Heart right ventricle (tissue), 16 donors: ENCODE data around the gene KHDRBS2. TPM values are rescaled to one million over a fixed set of nuclear protein-coding genes. Genes with fewer than 3 reads are reported as not detected.
A peak's percentile ranks its signal among the peaks of the same experiment; 100 is the strongest.

Experiments
- ATAC-seq, 8 donors: fragments of 200-7000 bp; cut with Tn5 transposase; one replicate each; pipeline ENCODE4 v1.9.1; 2020; ENCODE audit warnings: mild to moderate bottlenecking in 8 of 8, moderate library complexity in 8 of 8, moderate number of reproducible peaks in 1 of 8
- DNase-seq, 2 donors: peaks; one replicate each; pipeline ENCODE4 v3.0.0-alpha.2; 2020
- H3K27ac ChIP-seq, 10 donors: fragments of 200-600 bp; sonication (generic) in 2 of 10; one replicate each; pipeline versions ENCODE4 v1.5.0 to v1.8.0; 2020 to 2022; ENCODE audit warnings: mild to moderate bottlenecking in 3 of 10
- H3K27me3 ChIP-seq, 7 donors: fragments of 200-600 bp; one replicate each; pipeline ENCODE4 v1.8.0; 2021 to 2022; ENCODE audit warnings: mild to moderate bottlenecking in 2 of 7
- H3K36me3 ChIP-seq, 9 donors: fragments of 200-600 bp; sonication (generic) in 1 of 9; one replicate each; pipeline versions ENCODE4 v1.5.0 to v1.8.0; 2020 to 2022; ENCODE audit warnings: mild to moderate bottlenecking in 2 of 9
- H3K4me1 ChIP-seq, 9 donors: fragments of 200-600 bp; sonication (generic) in 1 of 9; one replicate each; pipeline versions ENCODE4 v1.5.0 to v1.8.0; 2020 to 2022; ENCODE audit warnings: mild to moderate bottlenecking in 4 of 9
- H3K4me3 ChIP-seq, 10 donors: fragments of 200-600 bp; sonication (generic) in 2 of 10; one replicate each; pipeline versions ENCODE4 v1.5.0 to v1.8.0; 2020 to 2022; ENCODE audit warnings: mild to moderate bottlenecking in 7 of 10, moderate library complexity in 2 of 10
- H3K9me3 ChIP-seq, 11 donors: fragments of 200-600 bp in 10 of 11; sonication (generic) in 2 of 11; one replicate each; pipeline versions ENCODE4 v1.5.0 to v1.8.0; 2013 to 2022; ENCODE audit warnings: mild to moderate bottlenecking in 2 of 11, control low read depth in 1 of 11, moderate library complexity in 1 of 11
- CTCF ChIP-seq, 9 donors: fragments of 200-600 bp; sonication (generic) in 2 of 9; IDR thresholded peaks; one replicate each; pipeline versions ENCODE4 v1.5.0 to v1.8.0; 2021 to 2022; ENCODE audit warnings: antibody characterized with exemption in 9 of 9, mild to moderate bottlenecking in 5 of 9, moderate library complexity in 1 of 9
- WGBS, 2 donors: extraction: QIAGEN DNeasy Blood & Tissue Kit; methylation state at CpG; one replicate each; pipeline ENCODE4 v1.1.7; 2013; ENCODE audit warnings: inconsistent platforms in 1 of 2; 5-methylcytosine and 5-hydroxymethylcytosine counted together
- intact Hi-C, 10 donors: fragments of 100-400 bp; cut with DNase I; formaldehyde crosslinking; loops; one replicate each; pipeline versions ENCODE4 v1.11.1 to v1.14.2; 2022
- polyA plus RNA-seq, 2 donors: library from polyadenylated mRNA; stranded (reverse); fragments of 200-250 nt; gene quantifications; one replicate each; pipeline ENCODE4 v1.2.3, GENCODE V29; 2013
- total RNA-seq, 10 donors: library from RNA; stranded (reverse); fragmentation: NEBNext Ultra II Directional in 3 of 10; extraction: Animal tissue kit (Norgen Biotek cat#: 25700) in 3 of 10; gene quantifications; one replicate each; pipeline versions ENCODE4 v1.2.1 to v1.2.4, GENCODE V29; 2021 to 2023
- donor health status: Arrhythmogenic right ventricular cardiomyopathy.
- donor health status: ischemic (EF 13 %, LVEDD 7.1; RV severe dilation, severe dysfunction).
- donor health status: healthy with polysubstance abuse.
- donor health status: DM: no; HTN: yes; CAD: no.
- donor health status: DM: no; HTN: no; CAD: no.
- donor health status: ischemic (EF 25% LVEDD 6.9; RV normal size, moderate dysfunction).
- donor health status: ischemic (EF 25% LVEDD 5.7; RV mildly dilated, moderate dysfunction).
- donor health status: healthy.
- donor health status: DM: yes; HTN: yes; CAD: no.
- donor health status: Ischemic cardiomyopathy.
- donor health status: ischemic (EF 35%, LVEDD 5.7; RV mildly dilated, moderate dysfunction).
- donor health status: nonischemic (EF 11% LVEDD 7.7; RV severe dilation, severe dysfunction).
- donor health status: DM: yes; HTN: yes; CAD: no.
- donor health status: PGD.
- donor health status: ischemic (EF 29% LVEDD 5.4; RV normal size, mild dysfunction).
- donor health status: nonischemic (EF 23%, LVEDD 6.1; RV moderate dilation, normal function).

The KHDRBS2 gene
- total and polyA plus RNA-seq, 12 donors, result 0.09 to 0.15 (median 0.14) TPM; not detected in 9

- Histone ChIP-seq H3K4me3 (peak overlapping the region in 9 of 10 donors; percentile 16 to 53 (median 39)), H3K27me3 (peaks cover 0 to 51% (median 28%) of the 10 kb centered on the region in 7 donors), H3K36me3 (no peaks in the 10 kb centered on the region), H3K4me1 (peaks cover 0 to 20% (median 0%) of the 10 kb centered on the region in 9 donors), H3K9me3 (no peaks in the 10 kb centered on the region), H3K27ac (no peak overlapping the region)
- 3% methylated on average over 13 of the region's 13 CpGs for WGBS, 2 donors
- TF ChIP-seq CTCF (IDR thresholded peaks at IDR 0.05), result no peak
- intact Hi-C loops, result no loop called here
- ATAC-seq (no peak), DNase-seq (no peak)
These were observed 432 bp upstream of the KHDRBS2 start for GRCh38 chr6:62286470-62286843.

- H3K4me3 ChIP-seq, result no peak overlapping the region
- ATAC-seq, result no peak
- 42 to 50% methylated on average over 2 of the region's 2 CpGs for WGBS, 2 donors
These were observed 1.3 kb downstream of the KHDRBS2 start for GRCh38 chr6:62284725-62285124.

GRCh38 chr6:62283796-62284411, 2.1 kb downstream of the KHDRBS2 start:
- intact Hi-C loops, result no loop called here
- no peak for ATAC-seq
- Histone ChIP-seq H3K27ac (no peak overlapping the region), H3K27me3 (peaks cover 0 to 51% (median 28%) of the 10 kb centered on the region in 7 donors), H3K9me3 (no peaks in the 10 kb centered on the region), H3K36me3 (no peaks in the 10 kb centered on the region), H3K4me1 (peaks cover 0 to 20% (median 0%) of the 10 kb centered on the region in 9 donors), H3K4me3 (no peak overlapping the region)
- peak in 1 of 2 donors; percentile 4 for DNase-seq
- WGBS, 2 donors, result 62 to 70% methylated on average over 2 of the region's 2 CpGs
- peak in 7 of 9 donors; percentile 15 to 59 (median 47) for TF ChIP-seq CTCF (IDR thresholded peaks at IDR 0.05)

More at GRCh38 chr6:62284725-62285124, 1.3 kb downstream of the KHDRBS2 start:
- Histone ChIP-seq H3K4me1 (peaks cover 0 to 20% (median 0%) of the 10 kb centered on the region in 9 donors), H3K27ac (no peak overlapping the region), H3K9me3 (no peaks in the 10 kb centered on the region), H3K27me3 (peaks cover 0 to 51% (median 28%) of the 10 kb centered on the region in 7 donors), H3K36me3 (no peaks in the 10 kb centered on the region)
- intact Hi-C loops, result no loop called here
- no peak for DNase-seq
- TF ChIP-seq CTCF (IDR thresholded peaks at IDR 0.05), result no peak

- 53 to 69% methylated on average over 2 of the region's 2 CpGs for WGBS, 2 donors
- intact Hi-C loops, result no loop called here
- no peak overlapping the region for H3K4me3 ChIP-seq
- ATAC-seq (no peak), DNase-seq (no peak)
- H3K27ac ChIP-seq, result no peak overlapping the region
- no peaks in the 10 kb centered on the region for H3K36me3 ChIP-seq
- H3K9me3 ChIP-seq, result no peaks in the 10 kb centered on the region
- TF ChIP-seq CTCF (IDR thresholded peaks at IDR 0.05), result no peak
- peaks cover 0 to 49% (median 28%) of the 10 kb centered on the region in 7 donors for H3K27me3 ChIP-seq
- peaks cover 0 to 20% (median 0%) of the 10 kb centered on the region in 9 donors for H3K4me1 ChIP-seq
These were observed 2.7 kb downstream of the KHDRBS2 start for GRCh38 chr6:62283365-62283764.
